HG03575 (cell line): ENCODE measurements around the gene PRAMEF12.
"Not testable (repeated sequence)": the region's sequence is repeated elsewhere in the genome, so short reads cannot be mapped to it uniquely, and the experiment has no call there.

Experiments used
- ATAC-seq: cut with Tn5 transposase; IDR thresholded peaks from one replicate; pipeline ENCODE4 v1.9.1; 2021; ENCODE audit not compliant: unreplicated experiment, insufficient number of reproducible peaks, low FRiP score; ENCODE audit errors: extremely low read depth

PRAMEF12 gene

DNA sequence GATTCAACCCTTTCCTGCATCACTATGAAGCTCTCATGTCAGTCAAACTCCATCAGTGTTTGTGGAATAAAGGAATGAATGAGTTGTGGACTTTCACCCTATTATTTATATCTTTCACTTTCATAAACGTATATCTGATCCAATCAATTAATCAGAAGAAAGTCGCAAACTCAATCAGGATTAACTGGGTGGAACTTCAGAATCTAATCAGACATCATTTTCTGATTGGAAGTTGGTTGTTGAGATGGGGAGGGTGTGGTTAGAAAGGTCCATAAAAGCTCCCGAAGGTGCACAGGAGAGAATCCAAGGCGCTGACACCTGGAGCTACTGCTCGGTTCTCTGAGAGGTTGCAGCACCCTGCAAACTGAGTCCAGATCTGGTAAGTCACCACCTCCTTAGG lies at the start of gene PRAMEF12:
PRAMEF12 (plus strand) TSS at position 301 of the 400 bp plus-strand sequence. CDS start 1,130 bp downstream, outside the sequence.
- no peak for ATAC-seq

DNA sequence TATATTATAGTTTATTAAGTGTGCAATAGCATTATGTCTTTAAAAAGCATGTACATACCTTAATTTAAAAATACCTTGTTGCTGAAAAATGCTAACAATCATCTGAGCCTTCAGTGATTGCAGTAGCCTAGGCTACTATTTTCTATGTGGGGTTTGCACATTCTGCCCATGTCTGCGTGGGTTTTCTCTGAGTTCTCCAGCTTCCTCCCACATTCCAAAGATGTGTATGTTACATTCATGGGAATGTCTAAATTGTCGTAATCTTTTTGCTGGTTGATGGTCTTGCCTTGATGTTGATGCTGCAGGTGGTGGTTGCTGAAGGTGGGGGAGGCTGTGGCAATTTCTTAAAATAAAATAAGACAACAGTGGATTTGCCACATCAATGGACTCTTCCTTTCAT lies 45.1 kb upstream of the PRAMEF12 start:
- no peak for ATAC-seq

DNA sequence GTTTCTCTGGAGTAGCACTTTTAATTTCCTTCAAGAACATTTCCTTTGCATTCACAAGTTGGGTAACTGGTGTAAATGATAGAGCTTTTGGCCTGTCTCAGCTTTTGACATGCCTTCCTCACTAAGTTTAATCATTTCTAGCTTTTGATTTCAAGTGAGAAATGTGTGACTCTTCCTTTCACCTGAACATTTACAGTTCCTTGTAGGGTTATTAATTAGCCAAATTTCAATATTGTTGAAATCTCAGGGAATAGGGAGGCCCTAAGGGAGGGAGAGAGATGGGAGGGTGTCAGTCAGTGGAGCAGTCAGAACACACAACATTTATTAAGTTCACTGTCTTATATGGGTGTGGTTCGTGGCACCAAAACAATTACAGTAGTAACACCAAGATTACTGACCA lies 43.4 kb upstream of the PRAMEF12 start:
- ATAC-seq, result no peak

DNA sequence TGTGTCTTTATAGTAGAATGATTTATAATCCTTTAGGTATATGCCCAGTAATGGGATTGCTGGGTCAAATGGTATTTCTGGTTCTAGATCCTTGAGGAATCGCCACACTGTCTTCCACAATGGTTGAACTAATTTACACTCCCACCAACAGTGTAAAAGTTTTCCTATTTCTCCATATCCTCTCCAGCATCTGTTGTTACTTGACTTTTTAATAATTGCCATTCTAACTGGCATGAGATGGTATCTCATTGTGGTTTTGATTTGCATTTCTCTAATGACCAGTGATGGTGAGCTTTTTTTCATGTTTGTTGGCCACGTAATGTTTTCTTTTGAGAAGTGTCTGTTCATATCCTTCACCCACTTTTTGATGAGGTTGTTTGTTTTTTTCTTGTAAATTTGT lies 42.5 kb upstream of the PRAMEF12 start:
- not testable (repeated sequence) for ATAC-seq

DNA sequence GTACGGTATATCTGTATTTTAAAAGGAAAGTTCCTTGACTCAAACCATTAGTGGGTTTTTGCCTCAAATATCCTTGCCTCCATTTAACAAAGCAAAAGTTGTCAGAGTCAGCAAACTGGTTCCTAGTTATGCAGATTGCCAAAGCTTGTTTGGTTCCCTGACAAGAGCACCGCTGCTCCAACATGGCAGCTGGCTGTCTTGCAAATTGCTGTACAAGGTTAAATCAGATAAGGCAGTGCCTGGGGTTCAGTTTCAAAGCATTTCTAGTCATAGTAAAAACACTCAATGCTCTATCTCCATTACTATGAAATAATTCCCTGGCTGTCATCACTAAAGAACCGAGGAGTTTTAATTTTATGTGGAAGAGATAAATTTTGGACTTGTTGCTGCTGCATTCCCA lies 38.9 kb upstream of the PRAMEF12 start:
- no peak for ATAC-seq

DNA sequence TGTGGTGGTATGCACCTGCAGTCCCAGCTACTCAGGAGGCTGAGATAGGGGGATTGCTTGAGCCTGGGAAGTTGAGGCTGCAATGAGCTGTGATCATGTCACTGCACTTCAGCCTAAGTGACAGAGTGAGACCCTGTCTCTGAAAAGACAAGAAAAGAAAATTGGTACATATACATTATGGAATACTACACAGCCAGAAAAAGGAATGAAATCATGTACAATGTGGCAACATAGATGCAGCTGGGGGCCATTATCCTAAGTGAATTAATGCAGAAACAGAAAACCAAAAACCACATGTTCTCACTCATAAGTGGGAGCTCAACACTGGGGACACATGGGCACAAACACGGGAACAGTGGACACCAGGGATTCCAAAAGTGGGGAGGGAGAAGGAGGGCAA lies 34.6 kb upstream of the PRAMEF12 start:
- ATAC-seq, result no peak

DNA sequence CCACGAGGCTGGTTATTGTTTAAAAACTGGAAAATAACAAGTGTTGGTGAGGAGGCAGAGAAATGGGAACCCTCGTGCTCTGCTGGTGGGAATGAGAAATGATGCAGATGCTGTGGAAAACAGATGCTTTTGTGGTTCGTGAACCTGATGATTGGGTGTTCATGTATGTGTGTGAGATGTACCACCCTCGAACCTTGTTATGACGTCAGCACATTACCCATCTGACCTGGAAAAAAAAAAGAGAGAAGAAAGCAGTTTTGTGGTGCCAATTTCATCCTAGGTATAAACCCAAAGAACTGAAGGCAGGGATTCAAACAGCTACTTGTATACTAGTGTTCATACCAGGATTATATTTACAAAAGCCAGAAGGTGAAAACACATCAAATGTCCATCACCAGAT lies 33.9 kb upstream of the PRAMEF12 start:
- no peak for ATAC-seq

DNA sequence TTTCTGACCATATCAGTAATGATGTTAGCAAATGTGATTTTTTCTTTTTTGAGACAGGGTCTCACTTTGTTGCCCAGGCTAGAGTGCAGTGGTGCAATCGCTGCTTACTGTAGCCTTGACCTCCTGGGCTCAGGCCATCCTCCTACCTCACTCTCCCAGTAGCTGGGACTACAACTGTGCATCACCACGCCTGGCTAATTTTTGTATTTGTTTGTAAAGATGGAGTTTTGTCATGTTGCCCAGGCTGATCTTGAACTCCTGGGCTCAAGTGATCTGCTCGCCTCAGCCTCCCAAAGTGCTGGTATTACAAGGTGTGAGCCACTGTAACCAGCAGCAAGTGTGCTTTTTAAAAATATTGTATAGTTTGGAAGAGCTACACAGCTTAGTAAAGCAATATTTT lies 31.6 kb upstream of the PRAMEF12 start:
- ATAC-seq, result no peak

DNA sequence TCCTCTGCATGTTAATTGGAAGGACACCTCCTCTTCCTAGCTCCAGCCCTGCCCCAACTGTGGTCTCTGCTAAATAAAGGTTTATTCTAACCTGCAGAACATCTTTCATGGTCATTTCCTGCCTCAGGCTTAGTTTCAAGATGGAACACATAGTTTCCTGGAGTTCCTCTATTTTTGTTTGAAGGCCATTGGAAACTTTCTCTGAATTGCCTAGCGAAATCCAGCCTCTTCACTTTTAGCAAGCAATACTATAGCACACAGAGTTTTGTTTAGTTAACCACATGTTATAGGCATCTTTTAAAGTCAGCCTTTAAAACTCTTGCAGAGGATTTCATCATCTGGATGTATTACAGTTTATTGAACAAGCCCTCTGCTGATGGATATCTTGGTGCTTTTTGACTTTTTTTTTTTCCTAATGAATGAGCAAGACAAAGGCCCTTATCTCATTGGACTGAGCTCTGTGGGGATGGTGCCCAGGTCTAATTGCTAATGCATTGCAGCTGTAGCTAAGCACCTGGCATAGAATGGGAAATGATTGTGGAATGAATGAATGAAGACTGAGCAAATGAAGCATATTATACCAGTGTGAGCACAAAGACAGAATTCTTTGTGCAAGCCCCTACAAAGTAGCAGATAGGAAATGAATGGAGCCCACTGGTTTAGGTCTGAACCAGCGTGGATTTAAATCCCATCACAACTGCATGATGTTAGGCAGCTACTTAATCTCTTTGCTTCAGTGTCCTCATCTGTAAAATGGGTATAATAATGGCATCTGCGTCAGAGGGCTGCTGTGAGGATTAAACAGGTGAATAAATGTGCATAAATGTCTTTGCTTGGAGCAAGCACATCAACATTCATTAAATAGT lies 28.2 kb upstream of the PRAMEF12 start:
- no peak for ATAC-seq

DNA sequence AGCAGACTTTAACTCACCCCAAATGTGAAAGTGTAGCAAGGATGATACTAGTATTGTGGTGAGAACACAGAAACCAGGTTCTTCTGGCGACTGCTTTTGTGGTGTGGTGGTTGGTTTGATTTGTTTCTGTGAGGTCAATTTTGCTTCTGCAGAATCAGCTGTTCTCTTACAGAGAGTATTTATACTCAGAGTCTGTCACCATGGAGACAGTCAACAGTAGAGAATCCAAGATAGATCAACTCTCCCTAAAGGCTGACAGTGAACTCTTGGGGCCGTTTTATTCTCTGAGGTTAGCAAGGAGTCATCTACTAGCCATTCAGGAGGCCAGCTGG lies 27.6 kb upstream of the PRAMEF12 start, which contains the start of gene CFAP107:
CFAP107 (plus strand) TSS at position 209 of the 332 bp plus-strand sequence. CDS start 231 bp downstream, outside the sequence.
- no peak for ATAC-seq

DNA sequence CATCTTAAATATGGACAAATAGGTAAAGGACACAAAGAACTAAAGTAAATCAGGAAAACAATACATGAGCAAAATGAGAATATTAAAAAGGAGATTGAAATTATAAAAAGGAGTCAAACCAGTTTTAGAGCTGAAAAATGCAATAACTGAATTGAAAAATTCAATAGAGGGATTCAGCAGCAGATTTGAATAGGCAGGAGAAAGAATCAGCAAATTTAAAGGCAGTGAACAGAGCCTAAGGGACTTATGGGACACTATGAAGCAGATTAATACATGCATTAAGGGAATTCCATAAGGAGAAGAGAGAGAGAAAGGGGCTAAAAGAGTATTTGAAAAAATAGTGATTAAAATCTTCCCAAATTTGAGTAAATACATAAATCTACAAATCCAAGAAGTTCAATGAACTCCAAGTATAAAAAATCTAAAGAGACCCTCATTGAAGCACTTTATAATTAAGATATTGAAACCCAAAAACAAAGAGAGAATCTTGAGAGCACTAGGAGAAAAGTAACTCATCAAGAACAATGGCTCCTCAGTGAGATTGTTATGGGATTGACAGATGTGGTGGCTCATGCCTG lies 24.7 kb upstream of the PRAMEF12 start:
- no peak for ATAC-seq

DNA sequence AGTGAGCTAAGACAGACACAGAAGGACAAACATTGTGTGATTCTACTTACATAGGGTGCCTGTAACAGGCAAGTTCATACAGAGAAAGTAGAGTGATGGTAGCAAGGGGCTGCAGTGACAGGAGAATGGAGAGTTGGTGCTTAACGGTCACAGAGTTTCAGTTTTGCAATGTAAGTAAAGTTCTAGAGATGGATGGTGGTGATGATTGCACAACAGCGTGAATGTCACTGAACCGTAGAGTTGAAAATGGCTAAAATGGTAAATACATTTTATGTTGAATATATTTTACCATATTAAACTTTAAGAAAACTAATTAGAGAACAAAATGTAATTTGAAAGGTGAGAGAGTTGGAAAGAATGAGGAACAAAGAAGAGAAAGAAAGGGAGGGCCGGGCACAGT lies 18.8 kb upstream of the PRAMEF12 start:
- ATAC-seq, result no peak

DNA sequence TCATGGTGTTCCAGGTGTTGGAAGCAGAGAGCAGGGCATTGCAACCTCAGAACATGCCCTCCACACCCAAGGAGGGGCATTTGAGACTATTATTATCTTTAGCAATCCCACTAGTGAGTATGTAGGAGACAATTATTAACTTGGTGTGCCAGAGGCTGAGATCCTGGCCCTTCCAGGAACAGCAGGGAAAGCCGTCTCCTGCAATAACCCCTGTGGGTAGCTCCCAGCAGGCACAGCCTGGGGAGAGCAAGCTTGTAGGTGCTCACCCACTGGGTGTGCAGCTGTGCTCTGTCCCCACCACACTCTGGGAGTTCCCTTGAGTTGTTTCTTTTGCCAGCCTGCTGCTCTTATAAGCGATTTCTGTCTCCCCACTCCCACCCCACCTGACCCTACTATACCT lies 17.3 kb upstream of the PRAMEF12 start:
- ATAC-seq, result no peak

DNA sequence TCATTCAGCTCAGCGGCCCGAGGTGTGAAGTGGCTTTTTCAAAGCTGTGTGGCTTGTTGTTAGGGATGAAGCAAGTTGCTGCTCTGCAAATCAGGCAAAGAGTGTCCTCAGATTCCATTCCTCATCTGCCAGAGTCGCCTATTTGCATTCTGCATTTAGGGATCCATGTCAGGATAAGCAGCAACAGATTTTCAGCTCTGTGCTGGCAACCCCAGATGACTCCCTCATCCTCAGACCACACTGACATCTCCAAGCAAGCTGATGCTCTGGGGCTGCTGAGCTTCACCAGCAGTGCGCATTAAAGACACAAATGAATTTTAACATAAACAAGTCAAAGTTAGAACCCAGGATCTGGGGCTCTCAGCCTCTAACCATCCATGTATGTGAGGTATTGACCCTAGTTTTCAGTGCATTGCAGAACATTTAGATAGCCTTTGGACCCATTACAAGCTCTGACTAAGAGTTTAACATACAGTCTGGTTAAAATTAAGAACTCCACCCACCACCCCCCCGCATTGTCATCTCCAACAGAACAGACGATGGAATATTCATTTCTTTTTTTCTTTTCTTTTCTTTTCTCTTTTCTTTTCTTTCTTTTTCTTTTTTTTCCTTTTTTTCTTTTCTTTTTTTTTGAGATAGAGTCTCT lies 16.6 kb upstream of the PRAMEF12 start:
- ATAC-seq, result no peak

DNA sequence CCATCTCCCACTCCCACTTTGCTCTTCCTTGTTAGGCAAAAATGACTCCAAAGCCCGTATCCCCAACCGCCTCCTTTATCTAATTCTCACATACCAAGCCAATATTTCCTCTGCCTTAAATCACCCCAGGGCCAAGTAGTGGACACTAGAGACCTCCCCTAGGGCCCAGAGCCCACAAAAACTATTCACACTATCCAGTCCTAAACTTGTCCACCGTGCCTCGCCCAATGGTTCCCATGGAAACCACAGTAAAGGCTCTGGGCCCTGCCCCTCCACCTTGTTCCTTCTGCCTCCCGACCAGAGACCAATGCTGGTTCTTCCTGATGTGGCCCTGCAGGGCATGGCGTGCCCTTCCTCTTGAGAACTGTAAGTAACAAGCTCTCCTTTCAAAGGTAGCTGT lies 15.7 kb upstream of the PRAMEF12 start:
- no peak for ATAC-seq

DNA sequence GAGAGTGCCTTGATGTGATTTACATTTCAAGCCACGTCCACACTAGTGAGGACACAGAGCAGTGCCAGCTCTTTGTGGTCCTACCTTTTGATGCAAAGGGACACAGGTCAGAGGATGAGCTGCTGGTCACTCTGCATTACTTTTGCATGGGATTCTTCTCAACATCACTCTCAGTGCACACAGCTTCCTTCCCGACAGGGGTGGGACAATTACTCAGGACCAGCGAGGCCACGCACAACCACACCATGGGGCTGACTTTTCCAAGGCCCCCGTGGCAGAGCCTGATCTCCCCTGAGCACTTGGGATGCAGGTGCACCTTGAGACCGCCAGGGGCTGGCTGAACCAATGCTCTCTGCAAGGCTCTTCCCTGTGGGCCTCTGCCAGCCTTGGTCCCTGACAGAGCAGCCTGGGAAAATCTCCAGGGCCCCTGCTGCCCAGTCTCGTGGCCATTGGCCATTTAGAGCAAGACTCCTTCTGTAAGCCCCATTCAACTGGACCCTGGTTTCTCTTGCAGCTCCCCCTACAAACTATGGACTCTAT lies 13.2 kb upstream of the PRAMEF12 start:
- ATAC-seq, result no peak

DNA sequence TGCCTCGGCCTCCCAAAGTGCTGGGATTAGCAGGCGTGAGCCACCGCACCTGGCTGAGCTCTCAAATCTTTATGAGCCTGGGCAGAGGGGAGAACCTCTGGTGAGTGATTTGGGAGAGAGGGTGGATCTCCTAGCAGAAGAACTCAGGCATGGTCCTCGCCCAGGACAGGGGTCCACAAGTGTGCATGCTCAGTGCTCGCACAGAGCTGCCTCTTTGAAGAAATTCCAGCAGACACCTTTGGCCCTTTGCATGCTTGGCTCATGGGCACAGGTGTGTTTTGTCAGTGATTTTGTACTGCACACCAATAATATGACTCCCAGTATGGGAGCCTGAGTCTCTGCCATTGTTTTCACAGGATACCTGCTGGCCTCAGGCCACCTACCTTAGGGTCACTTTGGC lies 11.8 kb upstream of the PRAMEF12 start:
- no peak for ATAC-seq

DNA sequence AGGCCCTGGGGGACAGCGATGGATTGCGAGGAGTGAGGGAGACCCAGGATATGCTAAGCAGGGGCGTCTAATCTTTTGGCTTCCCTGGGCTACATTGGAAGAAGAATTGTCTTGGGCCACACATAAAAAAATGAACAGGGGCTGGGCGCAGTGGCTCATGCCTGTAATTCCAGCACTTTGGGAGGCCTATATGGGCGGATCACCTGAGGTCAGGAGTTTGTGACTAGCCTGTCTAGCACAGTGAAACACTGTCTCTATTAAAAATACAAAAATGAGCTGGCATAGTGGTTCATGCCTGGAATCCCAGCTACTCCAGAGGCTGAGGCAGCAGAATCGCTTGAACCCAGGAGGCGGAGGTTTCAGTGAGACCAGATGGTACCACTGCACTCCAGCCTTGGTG lies 10.8 kb upstream of the PRAMEF12 start:
- ATAC-seq, result no peak

DNA sequence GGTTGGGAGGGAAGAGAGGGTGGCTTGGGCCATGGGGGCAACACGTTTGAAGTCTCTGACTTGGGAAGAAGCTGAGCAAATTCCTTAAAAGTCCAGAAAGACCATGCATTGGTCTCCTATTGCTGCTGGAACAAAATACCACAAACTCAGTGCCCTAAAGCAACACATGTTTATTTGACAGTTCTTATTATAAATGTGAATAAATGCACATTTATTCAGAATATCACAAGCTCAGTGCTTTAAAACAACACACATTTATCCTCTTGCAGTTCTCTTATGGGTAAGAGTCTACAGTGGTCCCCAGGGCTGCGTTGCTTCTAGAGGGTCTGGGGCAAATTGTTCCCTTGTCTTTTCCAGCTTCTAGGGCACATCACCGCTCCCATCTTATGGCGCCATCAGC lies 10.1 kb upstream of the PRAMEF12 start:
- no peak for ATAC-seq

DNA sequence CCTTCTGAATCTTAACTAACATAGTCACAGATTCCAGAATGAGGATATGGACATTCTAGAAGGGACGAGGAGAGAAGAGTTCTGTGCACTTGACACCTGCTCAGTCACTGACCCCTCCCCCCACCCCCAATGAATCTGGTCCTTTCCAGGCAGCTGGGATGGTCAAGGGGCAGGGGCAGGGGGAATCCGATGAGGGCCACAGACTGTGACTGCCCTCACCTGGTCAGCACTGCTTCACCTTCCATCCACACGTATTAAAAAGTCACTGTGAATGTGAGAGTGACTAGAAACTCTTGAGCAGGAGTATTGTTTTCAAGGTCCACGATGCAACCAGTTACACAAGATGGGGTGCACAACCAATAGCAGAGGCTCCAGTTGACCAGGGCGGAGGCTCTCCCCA lies 9.5 kb upstream of the PRAMEF12 start:
- ATAC-seq, result no peak
